Heart left ventricle (tissue), 13 donors: Measurements from ENCODE around the gene SHANK3.

Experiments
- CTCF ChIP-seq, 12 donors: fragments of 200-600 bp; sonication (generic) in 4 of 12; IDR thresholded peaks; one replicate each; pipeline versions ENCODE4 v1.5.0 to v1.8.0; 2018 to 2022; ENCODE audit warnings: antibody characterized with exemption in 12 of 12, mild to moderate bottlenecking in 5 of 12
- POLR2A ChIP-seq, 2 donors: fragments of 450-650 bp; IDR thresholded peaks; one replicate each; pipeline ENCODE4 v1.6.1; 2017; ENCODE audit warnings: antibody characterized with exemption in 2 of 2, mild to moderate bottlenecking in 2 of 2, moderate library complexity in 2 of 2
- donor health status: ischemic (EF 13 %, LVEDD 7.1; RV severe dilation, severe dysfunction).
- donor health status: DM: no; HTN: yes; CAD: no.
- donor health status: DM: no; HTN: no; CAD: no.
- donor health status: ischemic (EF 25% LVEDD 6.9; RV normal size, moderate dysfunction).
- donor health status: ischemic (EF 25% LVEDD 5.7; RV mildly dilated, moderate dysfunction).
- donor health status: ischemic (EF 35%, LVEDD 5.7; RV mildly dilated, moderate dysfunction).
- donor health status: nonischemic (EF 11% LVEDD 7.7; RV severe dilation, severe dysfunction).
- donor health status: DM: yes; HTN: yes; CAD: no.
- donor health status: PGD.
- donor health status: ischemic (EF 29% LVEDD 5.4; RV normal size, mild dysfunction).
- donor health status: nonischemic (EF 23%, LVEDD 6.1; RV moderate dilation, normal function).

GRCh38 chr22:50640857-50641647 is 31.6 kb upstream of the SHANK3 start:
- TF ChIP-seq CTCF (IDR thresholded peaks at IDR 0.05): no peak
- TF ChIP-seq POLR2A (IDR thresholded peaks at IDR 0.05): no peak
